ENCODE results near the gene SNURF.
"Not testable (repeated sequence)": the region's sequence is repeated elsewhere in the genome, so short reads cannot be mapped to it uniquely, and the experiment has no call there.

The SNURF gene

GRCh38 chr15:24956111-24956838, 1.5 kb downstream of the SNURF start:
- peak overlapping the region; percentile 86 for H3K27ac ChIP-seq
- TF ChIP-seq ZFX (IDR thresholded peaks at IDR 0.05; ENCODE audit: borderline replicate concordance), result no peak
- TF ChIP-seq CTCF (IDR thresholded peaks at IDR 0.05), result no peak

- TF ChIP-seq ZFX (IDR thresholded peaks at IDR 0.05; ENCODE audit: borderline replicate concordance) (no peak), CTCF (IDR thresholded peaks at IDR 0.05) (no peak)
Measured at GRCh38 chr15:24957691-24958090, 2.9 kb downstream of the SNURF start.

GRCh38 chr15:24961967-24962366, 7.2 kb downstream of the SNURF start:
- TF ChIP-seq ZFX (IDR thresholded peaks at IDR 0.05; ENCODE audit: borderline replicate concordance), result no peak
- TF ChIP-seq CTCF (IDR thresholded peaks at IDR 0.05), result no peak
- H3K27ac ChIP-seq, result no peak overlapping the region

More at GRCh38 chr15:24957691-24958090, 2.9 kb downstream of the SNURF start:
- H3K27ac ChIP-seq, result no peak overlapping the region

- no peak for TF ChIP-seq ZFX (IDR thresholded peaks at IDR 0.05; ENCODE audit: borderline replicate concordance)
- no peak for TF ChIP-seq CTCF (IDR thresholded peaks at IDR 0.05)
- no peak overlapping the region for H3K27ac ChIP-seq
Measured at GRCh38 chr15:24962880-24963279, 8.1 kb downstream of the SNURF start.

- H3K27ac ChIP-seq, result no peak overlapping the region
- no peak for TF ChIP-seq ZFX (IDR thresholded peaks at IDR 0.05; ENCODE audit: borderline replicate concordance)
- no peak for TF ChIP-seq CTCF (IDR thresholded peaks at IDR 0.05)
Measured at GRCh38 chr15:24966364-24967103, 11.7 kb downstream of the SNURF start.

- H3K27ac ChIP-seq, result no peak overlapping the region
- TF ChIP-seq CTCF (IDR thresholded peaks at IDR 0.05) (no peak), ZFX (IDR thresholded peaks at IDR 0.05; ENCODE audit: borderline replicate concordance) (no peak)
Measured at GRCh38 chr15:24971052-24971451, 16.3 kb downstream of the SNURF start.

- TF ChIP-seq ZFX (IDR thresholded peaks at IDR 0.05; ENCODE audit: borderline replicate concordance) (no peak), CTCF (IDR thresholded peaks at IDR 0.05) (no peak)
- H3K27ac ChIP-seq, result no peak overlapping the region
Measured at GRCh38 chr15:24971772-24972171, 17.0 kb downstream of the SNURF start.

GRCh38 chr15:24972707-24973106, 17.9 kb downstream of the SNURF start:
- H3K27ac ChIP-seq, result not testable (repeated sequence)

Measured in 22Rv1 (cell line).